Liver (tissue), 9 donors: ENCODE data around the gene VSIG10L. TPM values are rescaled to one million over a fixed set of nuclear protein-coding genes. Genes with fewer than 3 reads are reported as not detected.

Experiments
- DNase-seq: peaks from one replicate; pipeline ENCODE4 v3.0.0-alpha.2; 2017; ENCODE audit warnings: low spot score
- H3K27ac ChIP-seq, 2 donors: one replicate each; pipeline ENCODE4 v1.7.0; 2013; ENCODE audit warnings: inconsistent platforms in 2 of 2, low read length in 2 of 2, control low read depth in 1 of 2, low read depth in 1 of 2, mild to moderate bottlenecking in 1 of 2
- H3K27me3 ChIP-seq, 4 donors: one replicate each; pipeline versions ENCODE4 v1.6.1 to v1.7.0; 2013; ENCODE audit warnings: low read length in 3 of 4, inconsistent platforms in 1 of 4, mild to moderate bottlenecking in 1 of 4, moderate library complexity in 1 of 4; ENCODE audit not compliant: control insufficient read depth in 4 of 4, insufficient read depth in 4 of 4
- H3K36me3 ChIP-seq, 4 donors: one replicate each; pipeline versions ENCODE4 v1.6.1 to v1.7.0; 2013; ENCODE audit warnings: low read length in 3 of 4, mild to moderate bottlenecking in 3 of 4, low read depth in 1 of 4, moderate library complexity in 1 of 4; ENCODE audit not compliant: control insufficient read depth in 4 of 4, insufficient read depth in 3 of 4
- H3K4me1 ChIP-seq, 4 donors: one replicate each; pipeline versions ENCODE4 v1.6.1 to v1.7.0; 2013; ENCODE audit warnings: low read length in 3 of 4, mild to moderate bottlenecking in 3 of 4, moderate library complexity in 1 of 4; ENCODE audit not compliant: control insufficient read depth in 4 of 4, insufficient read depth in 4 of 4
- H3K4me3 ChIP-seq, 3 donors: one replicate each; pipeline versions ENCODE4 v1.6.1 to v1.7.0; 2013; ENCODE audit warnings: low read length in 3 of 3, control low read depth in 1 of 3, low read depth in 1 of 3, mild to moderate bottlenecking in 1 of 3
- H3K9ac ChIP-seq, 2 donors: one replicate each; pipeline ENCODE4 v1.7.0; 2013; ENCODE audit warnings: low read length in 2 of 2, mild to moderate bottlenecking in 2 of 2, moderate library complexity in 2 of 2, control low read depth in 1 of 2, low read depth in 1 of 2
- H3K9me3 ChIP-seq, 4 donors: one replicate each; pipeline versions ENCODE4 v1.6.1 to v1.7.0; 2013; ENCODE audit warnings: low read length in 3 of 4; ENCODE audit not compliant: control insufficient read depth in 4 of 4
- ATF3 ChIP-seq: IDR thresholded peaks from 2 replicates; pipeline ENCODE4 v1.6.1; 2016; ENCODE audit warnings: antibody characterized with exemption
- EGR1 ChIP-seq, 2 donors: IDR thresholded peaks; 2 replicates each; pipeline ENCODE4 v1.6.1; 2016 to 2018; ENCODE audit warnings: antibody characterized with exemption in 2 of 2, low read depth in 2 of 2
- FOXA1 ChIP-seq: IDR thresholded peaks from 2 replicates; pipeline ENCODE4 v1.6.1; 2016; ENCODE audit warnings: antibody characterized with exemption
- FOXA2 ChIP-seq: IDR thresholded peaks from 2 replicates; pipeline ENCODE4 v1.6.1; 2016; ENCODE audit warnings: antibody characterized with exemption
- GABPA ChIP-seq, 2 donors: IDR thresholded peaks in 1 of 2; conservative IDR thresholded peaks in 1 of 2; 2 replicates each; pipeline ENCODE4 v1.6.1; 2016; ENCODE audit warnings: antibody characterized with exemption in 2 of 2, mild to moderate bottlenecking in 1 of 2, moderate library complexity in 1 of 2
- HNF4A ChIP-seq, 2 donors: conservative IDR thresholded peaks; 2 replicates each; pipeline ENCODE4 v1.6.1; 2016; ENCODE audit warnings: antibody characterized with exemption in 2 of 2, mild to moderate bottlenecking in 2 of 2
- HNF4G ChIP-seq: IDR thresholded peaks from 2 replicates; pipeline ENCODE4 v1.6.1; 2016; ENCODE audit warnings: antibody characterized with exemption
- JUND ChIP-seq, 2 donors: IDR thresholded peaks; 2 replicates each; pipeline ENCODE4 v1.6.1; 2016; ENCODE audit warnings: antibody characterized with exemption in 2 of 2
- NR2F2 ChIP-seq: IDR thresholded peaks from 2 replicates; pipeline ENCODE4 v1.6.1; 2016; ENCODE audit warnings: antibody characterized with exemption
- RAD21 ChIP-seq, 2 donors: IDR thresholded peaks; 2 replicates each; pipeline ENCODE4 v1.6.1; 2016; ENCODE audit warnings: antibody characterized with exemption in 2 of 2, mild to moderate bottlenecking in 2 of 2
- RXRA ChIP-seq, 2 donors: IDR thresholded peaks; 2 replicates each; pipeline ENCODE4 v1.6.1; 2017 to 2018; ENCODE audit warnings: antibody characterized with exemption in 2 of 2, mild to moderate bottlenecking in 1 of 2
- SP1 ChIP-seq: IDR thresholded peaks from 2 replicates; pipeline ENCODE4 v1.6.1; 2018; ENCODE audit warnings: antibody characterized with exemption, mild to moderate bottlenecking
- TAF1 ChIP-seq: conservative IDR thresholded peaks from 2 replicates; pipeline ENCODE4 v1.6.1; 2016; ENCODE audit warnings: antibody characterized with exemption, mild to moderate bottlenecking
- YY1 ChIP-seq: IDR thresholded peaks from 2 replicates; pipeline ENCODE4 v1.6.1; 2016; ENCODE audit warnings: antibody characterized with exemption, mild to moderate bottlenecking
- WGBS: extraction: QIAGEN DNeasy Blood & Tissue Kit; methylation state at CpG from one replicate; pipeline ENCODE4 v1.1.7; 2013; 5-methylcytosine and 5-hydroxymethylcytosine counted together
- polyA plus RNA-seq, 2 donors: library from polyadenylated mRNA; stranded (reverse) in 1 of 2; unstranded in 1 of 2; fragments of 200-250 nt in 1 of 2; fragments of >200 nt in 1 of 2; fragmentation: Nextera tagmentation in 1 of 2; extraction: Ambion mirVana in 1 of 2; gene quantifications; one replicate each; pipeline versions ENCODE4 v1.2.1 to v1.2.3, GENCODE V29; 2013 to 2015
- total RNA-seq, 2 donors: library from RNA; depleted of rRNA; stranded (reverse); fragments of >200 nt; gene quantifications; one replicate each; pipeline ENCODE4 v1.2.3, GENCODE V29; 2014
- TF ChIP-seq, protein P1 (sequence below): IDR thresholded peaks from 2 replicates; pipeline ENCODE4 v1.6.1; 2016; ENCODE audit warnings: antibody characterized with exemption
- TF ChIP-seq, protein P2 (sequence below): fragments of 150-350 bp; IDR thresholded peaks from 2 replicates; pipeline ENCODE4 v1.5.1; 2017; ENCODE audit warnings: improper control_type of control experiment, low read depth, low read length; ENCODE audit not compliant: missing input control
- TF ChIP-seq, protein P3 (sequence below): IDR thresholded peaks from 2 replicates; pipeline ENCODE4 v1.6.1; 2016; ENCODE audit warnings: antibody characterized with exemption, mild to moderate bottlenecking
- TF ChIP-seq, protein P4 (sequence below): IDR thresholded peaks from 2 replicates; pipeline ENCODE4 v1.6.1; 2016; ENCODE audit warnings: antibody characterized with exemption
- donor health status: healthy.
- donor health status: healthy.
- donor health status: healthy.
- donor health status: healthy.
- donor health status: healthy.

Gene VSIG10L
- total and polyA plus RNA-seq, 4 donors: 0.60 to 1.8 (median 0.83) TPM

- no peaks in the 10 kb centered on the region for H3K36me3 ChIP-seq
- peaks cover 0 to 13% (median 3%) of the 10 kb centered on the region in 4 donors for H3K9me3 ChIP-seq
- H3K27me3 ChIP-seq: peaks cover 0 to 2% (median 1%) of the 10 kb centered on the region in 4 donors
- H3K4me1 ChIP-seq: no peaks in the 10 kb centered on the region
- H3K9ac ChIP-seq: no peak overlapping the region
- TF ChIP-seq, protein P1, sequence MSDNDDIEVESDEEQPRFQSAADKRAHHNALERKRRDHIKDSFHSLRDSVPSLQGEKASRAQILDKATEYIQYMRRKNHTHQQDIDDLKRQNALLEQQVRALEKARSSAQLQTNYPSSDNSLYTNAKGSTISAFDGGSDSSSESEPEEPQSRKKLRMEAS: no peak
- TF ChIP-seq NR2F2 (no peak), FOXA2 (no peak), ATF3 (no peak), EGR1 (IDR thresholded peaks at IDR 0.05; ENCODE audit: low read depth in 2 of 2) (no peak), FOXA1 (no peak), RAD21 (IDR thresholded peaks at IDR 0.05) (no peak), HNF4G (no peak), TAF1 (no peak), YY1 (no peak), GABPA (IDR thresholded peaks at IDR 0.05 in 1 of 2, conservative IDR thresholded peaks at IDR 0.05 in 1 of 2) (no peak), RXRA (IDR thresholded peaks at IDR 0.05) (no peak), SP1 (no peak), HNF4A (conservative IDR thresholded peaks at IDR 0.05) (no peak)
- TF ChIP-seq, protein P2, sequence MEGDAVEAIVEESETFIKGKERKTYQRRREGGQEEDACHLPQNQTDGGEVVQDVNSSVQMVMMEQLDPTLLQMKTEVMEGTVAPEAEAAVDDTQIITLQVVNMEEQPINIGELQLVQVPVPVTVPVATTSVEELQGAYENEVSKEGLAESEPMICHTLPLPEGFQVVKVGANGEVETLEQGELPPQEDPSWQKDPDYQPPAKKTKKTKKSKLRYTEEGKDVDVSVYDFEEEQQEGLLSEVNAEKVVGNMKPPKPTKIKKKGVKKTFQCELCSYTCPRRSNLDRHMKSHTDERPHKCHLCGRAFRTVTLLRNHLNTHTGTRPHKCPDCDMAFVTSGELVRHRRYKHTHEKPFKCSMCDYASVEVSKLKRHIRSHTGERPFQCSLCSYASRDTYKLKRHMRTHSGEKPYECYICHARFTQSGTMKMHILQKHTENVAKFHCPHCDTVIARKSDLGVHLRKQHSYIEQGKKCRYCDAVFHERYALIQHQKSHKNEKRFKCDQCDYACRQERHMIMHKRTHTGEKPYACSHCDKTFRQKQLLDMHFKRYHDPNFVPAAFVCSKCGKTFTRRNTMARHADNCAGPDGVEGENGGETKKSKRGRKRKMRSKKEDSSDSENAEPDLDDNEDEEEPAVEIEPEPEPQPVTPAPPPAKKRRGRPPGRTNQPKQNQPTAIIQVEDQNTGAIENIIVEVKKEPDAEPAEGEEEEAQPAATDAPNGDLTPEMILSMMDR: no peak
- TF ChIP-seq, protein P3, sequence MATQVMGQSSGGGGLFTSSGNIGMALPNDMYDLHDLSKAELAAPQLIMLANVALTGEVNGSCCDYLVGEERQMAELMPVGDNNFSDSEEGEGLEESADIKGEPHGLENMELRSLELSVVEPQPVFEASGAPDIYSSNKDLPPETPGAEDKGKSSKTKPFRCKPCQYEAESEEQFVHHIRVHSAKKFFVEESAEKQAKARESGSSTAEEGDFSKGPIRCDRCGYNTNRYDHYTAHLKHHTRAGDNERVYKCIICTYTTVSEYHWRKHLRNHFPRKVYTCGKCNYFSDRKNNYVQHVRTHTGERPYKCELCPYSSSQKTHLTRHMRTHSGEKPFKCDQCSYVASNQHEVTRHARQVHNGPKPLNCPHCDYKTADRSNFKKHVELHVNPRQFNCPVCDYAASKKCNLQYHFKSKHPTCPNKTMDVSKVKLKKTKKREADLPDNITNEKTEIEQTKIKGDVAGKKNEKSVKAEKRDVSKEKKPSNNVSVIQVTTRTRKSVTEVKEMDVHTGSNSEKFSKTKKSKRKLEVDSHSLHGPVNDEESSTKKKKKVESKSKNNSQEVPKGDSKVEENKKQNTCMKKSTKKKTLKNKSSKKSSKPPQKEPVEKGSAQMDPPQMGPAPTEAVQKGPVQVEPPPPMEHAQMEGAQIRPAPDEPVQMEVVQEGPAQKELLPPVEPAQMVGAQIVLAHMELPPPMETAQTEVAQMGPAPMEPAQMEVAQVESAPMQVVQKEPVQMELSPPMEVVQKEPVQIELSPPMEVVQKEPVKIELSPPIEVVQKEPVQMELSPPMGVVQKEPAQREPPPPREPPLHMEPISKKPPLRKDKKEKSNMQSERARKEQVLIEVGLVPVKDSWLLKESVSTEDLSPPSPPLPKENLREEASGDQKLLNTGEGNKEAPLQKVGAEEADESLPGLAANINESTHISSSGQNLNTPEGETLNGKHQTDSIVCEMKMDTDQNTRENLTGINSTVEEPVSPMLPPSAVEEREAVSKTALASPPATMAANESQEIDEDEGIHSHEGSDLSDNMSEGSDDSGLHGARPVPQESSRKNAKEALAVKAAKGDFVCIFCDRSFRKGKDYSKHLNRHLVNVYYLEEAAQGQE: no peak
- H3K27ac ChIP-seq: no peak overlapping the region
- H3K4me3 ChIP-seq: no peak overlapping the region
- 65% methylated on average over 7 of the region's 7 CpGs for WGBS
- DNase-seq: no peak
These were observed 40.7 kb downstream of the VSIG10L start for GRCh38 chr19:51301266-51301665.

- no peaks in the 10 kb centered on the region for H3K4me1 ChIP-seq
- no peak overlapping the region for H3K4me3 ChIP-seq
- H3K9me3 ChIP-seq: no peaks in the 10 kb centered on the region
- WGBS: 59% methylated on average over 5 of the region's 5 CpGs
- DNase-seq: no peak
- H3K36me3 ChIP-seq: no peaks in the 10 kb centered on the region
- H3K9ac ChIP-seq: no peak overlapping the region
- peaks cover 0 to 6% (median 2%) of the 10 kb centered on the region in 4 donors for H3K27me3 ChIP-seq
- TF ChIP-seq HNF4A (conservative IDR thresholded peaks at IDR 0.05) (no peak), JUND (IDR thresholded peaks at IDR 0.05) (no peak), RXRA (IDR thresholded peaks at IDR 0.05) (no peak), SP1 (no peak), FOXA2 (no peak), ATF3 (no peak), TAF1 (no peak), GABPA (IDR thresholded peaks at IDR 0.05 in 1 of 2, conservative IDR thresholded peaks at IDR 0.05 in 1 of 2) (no peak), HNF4G (no peak), NR2F2 (no peak), EGR1 (IDR thresholded peaks at IDR 0.05; ENCODE audit: low read depth in 2 of 2) (no peak), RAD21 (IDR thresholded peaks at IDR 0.05) (no peak)
- TF ChIP-seq, protein P3: no peak
- TF ChIP-seq, protein P1: no peak
- TF ChIP-seq, protein P4, sequence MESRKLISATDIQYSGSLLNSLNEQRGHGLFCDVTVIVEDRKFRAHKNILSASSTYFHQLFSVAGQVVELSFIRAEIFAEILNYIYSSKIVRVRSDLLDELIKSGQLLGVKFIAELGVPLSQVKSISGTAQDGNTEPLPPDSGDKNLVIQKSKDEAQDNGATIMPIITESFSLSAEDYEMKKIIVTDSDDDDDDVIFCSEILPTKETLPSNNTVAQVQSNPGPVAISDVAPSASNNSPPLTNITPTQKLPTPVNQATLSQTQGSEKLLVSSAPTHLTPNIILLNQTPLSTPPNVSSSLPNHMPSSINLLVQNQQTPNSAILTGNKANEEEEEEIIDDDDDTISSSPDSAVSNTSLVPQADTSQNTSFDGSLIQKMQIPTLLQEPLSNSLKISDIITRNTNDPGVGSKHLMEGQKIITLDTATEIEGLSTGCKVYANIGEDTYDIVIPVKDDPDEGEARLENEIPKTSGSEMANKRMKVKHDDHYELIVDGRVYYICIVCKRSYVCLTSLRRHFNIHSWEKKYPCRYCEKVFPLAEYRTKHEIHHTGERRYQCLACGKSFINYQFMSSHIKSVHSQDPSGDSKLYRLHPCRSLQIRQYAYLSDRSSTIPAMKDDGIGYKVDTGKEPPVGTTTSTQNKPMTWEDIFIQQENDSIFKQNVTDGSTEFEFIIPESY: no peak
- H3K27ac ChIP-seq: no peak overlapping the region
These were observed 44.5 kb downstream of the VSIG10L start for GRCh38 chr19:51297406-51297805.
